Amygdala (tissue), 56 donors: ENCODE results near the gene AMBP.
"Not testable (repeated sequence)": the region's sequence is repeated elsewhere in the genome, so short reads cannot be mapped to it uniquely, and the experiment has no call there.

ENCODE experiments used
- DNase-seq, 56 donors: peaks; one replicate each; lab custom pipeline; 2025; lab: John Stamatoyannopoulos, UW

Gene AMBP

GRCh38 chr9:114093761-114094505 is 15.8 kb upstream of the AMBP start:
- DNase-seq: no peak

- no peak for DNase-seq
These were observed 15.0 kb upstream of the AMBP start for GRCh38 chr9:114093031-114093471.

GRCh38 chr9:114092336-114092735 is 14.2 kb upstream of the AMBP start:
- DNase-seq: no peak

- no peak for DNase-seq
These were observed 13.6 kb upstream of the AMBP start for GRCh38 chr9:114091711-114092110.

GRCh38 chr9:114090798-114091197 is 12.7 kb upstream of the AMBP start:
- DNase-seq: no peak

GRCh38 chr9:114089206-114089840 is 11.2 kb upstream of the AMBP start:
- DNase-seq: no peak

GRCh38 chr9:114088571-114089170 is 10.6 kb upstream of the AMBP start:
- no peak for DNase-seq

- no peak for DNase-seq
These were observed 9.6 kb upstream of the AMBP start for GRCh38 chr9:114087721-114088120.

GRCh38 chr9:114086607-114087006 is 8.5 kb upstream of the AMBP start:
- DNase-seq: no peak

- no peak for DNase-seq
These were observed 7.9 kb upstream of the AMBP start for GRCh38 chr9:114086009-114086408.

- DNase-seq: no peak
These were observed 7.3 kb upstream of the AMBP start for GRCh38 chr9:114085387-114085789.

GRCh38 chr9:114084282-114085073 is 6.4 kb upstream of the AMBP start:
- DNase-seq: no peak

GRCh38 chr9:114083666-114084065 is 5.6 kb upstream of the AMBP start:
- DNase-seq: no peak

GRCh38 chr9:114082763-114083412 is 4.8 kb upstream of the AMBP start:
- DNase-seq: not testable (repeated sequence)

- peak in 55 of 56 donors; percentile 14 to 94 (median 71) for DNase-seq
These were observed 4.1 kb upstream of the AMBP start for GRCh38 chr9:114082017-114082762.

- DNase-seq: no peak
These were observed 3.4 kb upstream of the AMBP start for GRCh38 chr9:114081441-114082016.

- no peak for DNase-seq
These were observed 2.8 kb upstream of the AMBP start for GRCh38 chr9:114080773-114081440.

- no peak for DNase-seq
These were observed 2.2 kb upstream of the AMBP start for GRCh38 chr9:114080195-114080772.
